ENCODE data around the gene ZNF467. TPM values are rescaled to one million over a fixed set of nuclear protein-coding genes. Genes with fewer than 3 reads are reported as not detected.

Gene ZNF467
- total RNA-seq, 1 donor: 1.3 TPM

GRCh38 chr7:149741629-149742028, 31.8 kb downstream of the ZNF467 start:
- no peak overlapping the region for H3K4me3 ChIP-seq (ENCODE audit: low read depth, low read length)
- no peak for DNase-seq (ENCODE audit: low read depth)
- no peak for TF ChIP-seq CTCF (IDR thresholded peaks at IDR 0.05; ENCODE audit: insufficient read depth, low read depth, low read length)

- no peak for TF ChIP-seq CTCF (IDR thresholded peaks at IDR 0.05; ENCODE audit: insufficient read depth, low read depth, low read length)
- H3K4me3 ChIP-seq (ENCODE audit: low read depth, low read length): no peak overlapping the region
- no peak for DNase-seq (ENCODE audit: low read depth)
These were observed 36.7 kb downstream of the ZNF467 start for GRCh38 chr7:149736478-149737360.

GRCh38 chr7:149735779-149736477, 37.5 kb downstream of the ZNF467 start:
- TF ChIP-seq CTCF (IDR thresholded peaks at IDR 0.05; ENCODE audit: insufficient read depth, low read depth, low read length): no peak
- DNase-seq (ENCODE audit: low read depth): no peak
- H3K4me3 ChIP-seq (ENCODE audit: low read depth, low read length): no peak overlapping the region

- H3K4me3 ChIP-seq (ENCODE audit: low read depth, low read length): no peak overlapping the region
- DNase-seq (ENCODE audit: low read depth): no peak
- TF ChIP-seq CTCF (IDR thresholded peaks at IDR 0.05; ENCODE audit: insufficient read depth, low read depth, low read length): no peak
These were observed 38.2 kb downstream of the ZNF467 start for GRCh38 chr7:149735181-149735602.

DNA sequence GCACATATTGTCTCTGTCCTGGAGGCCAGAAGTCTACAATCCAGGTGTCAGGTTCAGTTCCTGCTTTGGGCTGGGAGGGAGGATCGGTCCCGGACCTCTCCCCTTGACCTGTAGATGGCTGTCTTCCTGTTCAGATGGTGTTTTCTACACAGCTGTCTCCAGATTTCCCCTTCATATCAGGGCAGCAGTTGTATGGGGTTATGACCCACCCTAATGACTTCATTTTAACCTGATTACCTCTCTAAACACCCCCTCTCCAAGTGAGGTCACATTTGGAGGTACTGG, 38.7 kb downstream of the ZNF467 start:
- no peak overlapping the region for H3K4me3 ChIP-seq (ENCODE audit: low read depth, low read length)
- DNase-seq (ENCODE audit: low read depth): no peak
- no peak for TF ChIP-seq CTCF (IDR thresholded peaks at IDR 0.05; ENCODE audit: insufficient read depth, low read depth, low read length)

- DNase-seq (ENCODE audit: low read depth): no peak
- no peak overlapping the region for H3K4me3 ChIP-seq (ENCODE audit: low read depth, low read length)
- no peak for TF ChIP-seq CTCF (IDR thresholded peaks at IDR 0.05; ENCODE audit: insufficient read depth, low read depth, low read length)
These were observed 39.2 kb downstream of the ZNF467 start for GRCh38 chr7:149733924-149734790.

Measured in fibroblast of villous mesenchyme (primary cell).